Astrocyte of the hippocampus (primary cell): ENCODE measurements around the gene RFX8.

Experiments used
- DNase-seq: peaks from one replicate; pipeline ENCODE4 v3.0.0; 2011; ENCODE audit warnings: low read depth, low spot score

RFX8 gene

GRCh38 chr2:101410114-101410513, 64.8 kb downstream of the RFX8 start:
- DNase-seq = no peak

DNA sequence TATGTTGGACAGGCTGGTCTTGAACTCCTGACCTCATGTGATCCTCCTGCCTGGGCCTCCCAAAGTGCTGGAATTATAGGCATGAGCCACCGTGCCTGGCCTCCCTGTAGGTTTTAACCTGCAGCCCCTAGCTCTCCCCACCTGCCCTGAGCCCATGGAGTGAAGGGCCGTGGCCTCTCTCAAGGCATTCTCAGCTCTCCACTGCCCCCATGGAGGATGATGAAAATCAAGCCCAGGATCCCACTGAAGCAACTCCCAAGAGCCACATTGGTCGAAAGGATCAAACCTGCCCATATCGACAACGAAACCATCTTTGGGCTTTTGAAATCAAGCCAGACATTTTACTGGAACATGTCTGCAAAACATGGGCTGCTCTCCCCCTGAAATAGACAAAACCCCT, 65.2 kb downstream of the RFX8 start:
- DNase-seq = no peak

GRCh38 chr2:101408925-101409324, 66.0 kb downstream of the RFX8 start:
- DNase-seq = no peak

DNA sequence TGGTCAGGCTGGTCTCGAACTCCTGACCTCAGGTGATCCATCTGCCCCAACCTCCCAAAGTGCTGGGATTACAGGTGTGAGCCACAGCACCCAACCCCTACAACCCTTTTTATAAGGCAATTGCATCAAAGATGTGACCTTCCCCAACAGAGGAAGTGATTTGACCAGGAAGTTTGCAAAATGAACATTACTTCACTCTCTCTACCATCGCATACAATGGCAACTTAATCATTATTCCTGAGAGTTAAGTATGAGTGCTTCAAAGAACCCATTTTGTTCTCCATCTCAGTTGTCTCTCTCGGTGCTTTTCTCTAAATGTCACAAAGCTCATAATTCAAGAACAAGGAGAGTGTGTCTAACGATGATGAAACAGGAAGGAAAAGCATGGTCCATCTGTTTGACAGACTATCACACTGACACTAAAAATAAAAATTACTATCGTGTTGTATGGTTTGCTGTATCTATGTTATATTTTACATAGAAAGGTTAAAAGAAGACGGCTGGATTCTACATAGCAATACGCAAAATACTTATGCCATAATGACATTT, 69.5 kb downstream of the RFX8 start:
- no peak for DNase-seq

- DNase-seq = no peak
Observed at GRCh38 chr2:101403745-101404144, 71.2 kb downstream of the RFX8 start.

- no peak for DNase-seq
Observed at GRCh38 chr2:101402630-101403029, 72.3 kb downstream of the RFX8 start.

- DNase-seq = no peak
Observed at GRCh38 chr2:101401906-101402305, 73.0 kb downstream of the RFX8 start.

DNA sequence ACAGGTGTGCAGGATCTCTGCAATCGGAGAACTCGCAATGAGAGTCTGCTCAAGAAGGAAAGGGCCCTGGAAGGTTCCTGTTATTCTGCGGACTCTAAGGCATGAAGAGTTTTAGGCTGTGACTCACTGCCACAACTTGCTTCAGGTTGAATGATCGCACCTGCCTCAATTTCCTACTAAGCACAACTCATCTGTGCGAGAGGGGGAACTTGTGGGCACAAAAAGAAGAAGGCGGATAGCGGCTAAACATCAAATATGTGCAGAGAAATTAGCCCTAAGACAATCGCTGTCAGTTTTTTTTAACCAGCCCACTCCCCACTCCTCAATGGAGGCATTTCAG, 73.6 kb downstream of the RFX8 start:
- DNase-seq = peak; percentile 32

DNA sequence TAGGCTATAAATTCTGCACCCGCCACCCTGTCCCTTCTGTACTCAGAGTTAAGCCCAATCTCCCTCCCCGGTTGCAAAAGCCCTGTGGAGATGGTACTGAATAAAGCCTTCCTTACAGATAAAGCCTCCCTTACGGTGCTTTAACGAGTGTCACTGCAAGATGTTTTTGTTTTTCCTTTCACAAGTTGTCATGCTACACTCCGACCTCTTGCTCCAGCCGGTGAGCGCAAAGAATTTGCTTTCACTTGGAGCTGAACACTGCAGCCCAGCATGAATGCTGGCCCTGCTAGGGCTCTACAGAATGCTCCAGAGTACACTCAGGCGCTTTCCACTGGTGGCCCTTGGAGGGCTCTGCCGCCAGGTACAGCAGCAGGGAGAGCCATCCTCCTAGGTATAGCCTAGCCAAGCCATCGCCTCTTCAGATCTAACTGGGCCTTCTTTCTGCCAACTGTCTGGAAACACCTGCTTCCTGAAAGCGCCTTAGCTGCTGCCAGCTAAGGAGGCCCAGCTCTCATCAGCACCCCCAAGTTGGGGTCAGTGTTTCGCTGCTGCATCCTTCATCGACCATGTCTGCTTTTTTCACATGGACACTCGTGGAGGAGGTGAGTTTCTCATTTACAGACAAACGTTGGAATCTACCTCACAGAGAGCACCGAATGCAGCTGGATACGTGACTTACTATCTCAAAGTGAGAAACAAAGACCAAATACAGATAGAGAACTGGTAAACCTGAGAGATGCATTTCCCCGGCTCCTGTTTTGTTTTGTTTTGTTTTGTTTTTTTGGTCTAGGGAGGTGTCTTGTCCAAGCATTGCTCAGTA, 74.2 kb downstream of the RFX8 start:
- no peak for DNase-seq

DNA sequence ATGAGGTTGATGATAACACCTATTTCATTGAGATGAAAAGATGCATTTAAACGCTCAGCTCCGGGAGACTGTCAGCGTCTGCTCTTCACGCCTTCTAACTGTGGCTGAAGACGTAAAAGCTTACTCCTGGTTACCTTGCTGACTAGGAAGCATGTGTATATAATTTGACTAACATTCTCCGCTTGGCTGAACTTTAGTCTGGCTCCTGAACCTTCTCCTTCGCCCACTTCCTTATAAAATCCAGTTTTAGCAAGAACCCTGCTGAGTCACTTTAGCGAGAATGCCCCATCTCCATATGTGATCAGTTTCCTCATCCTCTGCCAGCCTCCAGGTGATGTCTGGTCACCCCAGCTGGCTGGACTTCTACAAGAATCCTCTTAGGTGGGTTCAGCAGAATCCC, 74.9 kb downstream of the RFX8 start:
- DNase-seq = no peak

GRCh38 chr2:101399021-101399799, 75.7 kb downstream of the RFX8 start:
- no peak for DNase-seq

DNA sequence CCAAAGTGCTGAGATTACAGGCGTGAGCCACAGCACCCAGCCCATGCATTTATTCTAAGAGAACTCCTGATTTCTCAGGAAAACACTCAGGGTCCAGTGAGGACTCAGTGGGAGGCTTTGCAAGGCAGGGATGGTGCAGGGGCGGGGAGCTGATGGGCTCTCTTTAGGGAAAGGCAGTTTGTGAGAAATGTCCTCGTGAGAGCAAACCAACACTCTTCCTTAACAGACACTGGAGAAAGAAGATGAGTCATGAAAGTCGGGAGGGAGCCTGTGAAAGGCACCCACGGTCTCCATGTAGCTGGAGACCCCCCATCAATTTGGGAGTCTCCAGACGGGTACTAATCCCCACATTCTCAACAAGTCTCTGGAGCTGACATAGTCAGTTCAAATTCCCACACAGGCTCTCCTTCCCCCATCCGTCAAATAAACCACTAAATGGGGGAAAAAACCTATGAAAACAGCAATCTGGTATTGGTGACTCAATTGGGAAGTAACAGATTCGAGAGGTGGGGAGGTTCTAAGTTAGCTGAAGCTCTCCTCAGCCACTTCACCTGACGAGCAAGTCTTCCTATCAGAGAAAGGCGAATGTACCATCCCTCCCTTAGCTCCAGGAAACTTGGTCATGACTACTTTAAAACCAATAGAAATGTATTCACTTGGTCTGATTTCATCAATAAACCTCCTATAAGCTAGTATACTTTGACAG, 76.6 kb downstream of the RFX8 start:
- no peak for DNase-seq

DNA sequence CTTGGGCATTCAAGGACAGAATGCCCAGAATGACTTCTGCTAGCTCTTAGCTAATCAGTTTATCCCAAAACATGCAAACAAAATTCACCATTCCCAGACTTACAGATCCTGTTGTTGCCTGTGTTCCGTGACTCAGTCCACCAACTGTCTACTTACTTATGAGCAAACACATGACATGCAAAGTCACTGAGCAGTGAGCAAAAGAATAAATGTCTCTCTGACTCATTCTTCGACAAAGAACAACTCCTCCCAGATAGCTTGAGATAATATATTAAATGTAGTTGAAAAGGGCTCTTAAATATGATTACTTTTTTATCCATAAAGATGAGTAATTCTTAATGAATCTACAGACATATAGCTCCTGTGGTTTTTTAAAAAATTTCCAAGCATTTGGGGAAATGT, 78.6 kb downstream of the RFX8 start:
- peak; percentile 83 for DNase-seq

DNA sequence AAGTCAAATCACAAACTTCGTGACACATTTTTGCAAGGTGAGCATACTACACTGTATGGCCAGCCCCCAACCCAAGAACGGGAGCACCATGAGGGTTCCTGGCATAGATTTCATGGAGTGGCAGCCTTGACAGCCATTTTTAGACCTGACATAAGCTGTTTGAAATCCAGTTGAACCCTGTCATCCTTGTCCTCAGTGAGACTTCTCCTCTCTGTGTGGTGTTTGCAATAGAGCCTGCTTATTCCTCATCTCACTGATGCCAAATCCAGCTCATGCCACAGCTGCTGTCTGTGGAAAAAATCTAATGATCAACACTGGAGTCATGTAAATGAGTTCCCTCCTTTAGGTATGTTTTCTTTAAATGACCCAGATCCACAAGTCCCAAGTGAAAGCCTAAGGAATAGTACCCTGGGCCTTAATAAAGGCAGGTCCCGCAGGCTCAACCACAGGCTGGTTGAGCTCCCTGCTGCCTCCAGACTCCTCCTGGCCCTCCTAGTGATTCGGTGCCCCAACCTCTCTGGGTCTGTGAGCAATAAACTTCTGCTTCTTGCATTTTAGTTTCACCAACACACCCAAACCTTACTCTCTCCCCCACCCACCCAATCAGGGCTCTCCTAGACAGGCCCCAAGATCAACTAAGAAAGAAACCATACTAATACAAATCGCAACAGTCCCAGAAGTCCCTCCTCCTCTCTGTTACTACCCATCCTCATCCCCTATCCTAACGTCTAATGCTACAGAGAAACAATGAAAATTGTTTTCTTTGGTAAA, 79.2 kb downstream of the RFX8 start:
- no peak for DNase-seq

- peak; percentile 46 for DNase-seq
Observed at GRCh38 chr2:101388232-101388631, 86.7 kb downstream of the RFX8 start.

GRCh38 chr2:101387151-101387834, 87.6 kb downstream of the RFX8 start, which contains the start of gene CREG2:
TSS of gene CREG2 (minus strand) at chr2:101387503. CDS start at chr2:101387457, 46 bp downstream.
- peak; percentile 85 for DNase-seq

DNA sequence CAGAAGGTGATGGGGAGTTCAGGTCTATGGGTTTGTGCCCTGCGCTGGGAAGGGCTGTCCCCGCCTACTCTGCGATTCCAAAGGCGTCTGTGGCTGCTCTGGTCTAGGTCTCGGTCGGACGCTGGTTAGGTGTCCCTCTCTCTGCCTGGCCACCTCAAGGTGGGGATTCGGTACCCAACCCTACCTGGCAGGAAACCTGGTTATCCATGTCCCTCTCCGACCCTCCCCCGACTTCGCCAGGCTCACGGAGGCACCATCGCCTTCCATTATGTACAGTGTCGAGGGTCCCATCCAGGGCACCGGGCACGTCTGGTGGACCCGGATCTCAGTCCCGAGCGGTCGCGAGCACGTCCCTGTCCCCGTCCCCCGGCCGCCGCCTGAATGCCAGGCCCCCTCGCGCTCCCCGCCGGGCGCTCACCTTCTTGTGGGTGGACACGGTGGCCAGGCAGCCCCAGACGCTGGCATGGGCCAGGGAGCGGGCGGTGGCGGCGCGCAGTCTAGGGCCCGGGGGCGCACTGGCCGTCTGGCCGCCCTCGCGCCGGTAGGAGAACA, 88.2 kb downstream of the RFX8 start:
- DNase-seq = no peak

DNA sequence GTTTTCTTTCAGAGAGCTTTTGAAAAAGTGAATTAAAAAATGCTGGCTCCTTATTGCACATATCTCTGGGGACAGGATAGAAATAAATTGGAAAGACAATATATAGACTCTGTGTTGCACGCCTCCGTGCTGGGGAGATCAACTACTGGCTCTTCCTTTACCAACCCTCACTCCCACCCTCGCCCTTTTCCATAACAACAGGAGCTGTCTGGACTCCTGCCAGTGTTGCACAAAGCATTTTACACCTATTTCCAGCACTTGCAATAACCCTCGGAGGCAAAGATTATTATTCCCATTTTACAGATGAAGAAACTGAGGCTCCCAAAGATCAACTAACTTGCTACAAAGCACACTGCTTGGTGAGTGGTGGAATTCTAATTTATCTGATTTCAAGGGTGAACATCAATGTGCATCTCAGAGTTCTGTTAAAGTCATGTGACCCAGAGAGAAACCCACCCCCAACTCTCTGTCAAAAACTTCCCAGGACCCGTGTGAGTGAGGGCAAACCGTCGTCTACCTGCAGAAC, 91.8 kb downstream of the RFX8 start:
- DNase-seq = no peak

DNA sequence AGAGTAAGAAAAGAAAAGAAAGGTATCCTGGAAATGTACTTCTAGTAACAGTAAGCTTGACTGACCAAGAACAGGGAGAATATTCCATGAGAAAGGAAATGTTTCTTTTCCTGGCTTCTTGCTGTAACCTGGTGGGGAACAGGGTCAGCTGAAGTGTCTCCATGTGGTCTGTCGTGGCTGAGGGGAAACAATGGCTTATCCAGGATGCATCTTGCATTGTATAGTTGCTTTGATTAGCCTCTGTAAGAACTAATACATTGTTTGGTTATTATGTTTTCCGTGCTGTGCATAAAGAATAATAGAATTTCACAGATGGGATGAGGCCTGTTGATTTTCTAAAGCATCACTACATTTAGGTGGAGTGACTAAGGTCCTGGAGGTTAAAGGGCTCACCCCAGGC, 92.5 kb downstream of the RFX8 start:
- no peak for DNase-seq

GRCh38 chr2:101380376-101380775, 94.5 kb downstream of the RFX8 start:
- DNase-seq = peak; percentile 47
